B cell (primary cell): ENCODE results near the gene PSME2. TPM values are rescaled to one million over a fixed set of nuclear protein-coding genes. Genes with fewer than 3 reads are reported as not detected.

Experiments
- ATAC-seq: fragments of 200-7000 bp; cut with Tn5 transposase; one replicate; pipeline ENCODE4 v1.10.0; 2021; ENCODE audit warnings: low read depth, mild to moderate bottlenecking, moderate number of reproducible peaks, moderate library complexity
- CTCF ChIA-PET: fragments of 350-600 bp; sonication (Branson Sonifier 250); formaldehyde crosslinking; loops from one replicate; lab custom pipeline; 2021; ENCODE audit warnings: antibody characterized with exemption, inconsistent platforms; lab: Charles Lee
- POLR2A ChIA-PET: fragments of 350-600 bp; sonication (Branson Sonifier 250); formaldehyde crosslinking; loops from one replicate; lab custom pipeline; 2021; ENCODE audit warnings: antibody characterized with exemption; lab: Charles Lee
- DNase-seq: peaks from one replicate; pipeline ENCODE4 v3.0.0; 2013
- H2AFZ ChIP-seq: 2 replicates; pipeline ENCODE4 v1.6.1; 2012; ENCODE audit warnings: mild to moderate bottlenecking, low read depth, low read length; ENCODE audit not compliant: insufficient read depth, poor library complexity, severe bottlenecking
- H3K27ac ChIP-seq, 2 donors: 1 replicate in 1 of 2; 2 replicates in 1 of 2; pipeline ENCODE4 v1.5.1; 2012 to 2013; ENCODE audit warnings: low read length in 2 of 2, mild to moderate bottlenecking in 2 of 2, moderate library complexity in 1 of 2
- H3K27me3 ChIP-seq, 4 experiments: fragments of 200-600 bp in 1 of 4; sonication (generic) in 1 of 4; replicated peaks in 1 of 4; 1 replicate in 2 of 4; 2 replicates in 2 of 4; pipeline versions ENCODE4 v1.6.1 to v1.7.0; 2013 to 2016; ENCODE audit warnings: low read length in 3 of 4, mild to moderate bottlenecking in 2 of 4, mixed read lengths in 1 of 4, moderate library complexity in 1 of 4; ENCODE audit not compliant: insufficient read depth in 4 of 4, control insufficient read depth in 3 of 4; ENCODE audit errors: control extremely low read depth in 1 of 4
- H3K36me3 ChIP-seq, 2 experiments: replicated peaks in 1 of 2; 1 replicate in 1 of 2; 2 replicates in 1 of 2; pipeline versions ENCODE4 v1.6.1 to v1.7.1; 2013; ENCODE audit warnings: low read length in 1 of 2; ENCODE audit not compliant: insufficient read depth in 2 of 2, control insufficient read depth in 1 of 2; ENCODE audit errors: control extremely low read depth in 1 of 2, extremely low read depth in 1 of 2
- H3K4me1 ChIP-seq, 2 donors: fragments of 200-600 bp in 1 of 2; sonication (generic) in 1 of 2; 1 replicate in 1 of 2; 2 replicates in 1 of 2; pipeline versions ENCODE4 v1.5.1 to v1.6.1; 2013 to 2017; ENCODE audit warnings: low read length in 2 of 2; ENCODE audit not compliant: control insufficient read depth in 2 of 2, insufficient read depth in 2 of 2
- H3K4me2 ChIP-seq: replicated peaks from 2 replicates; pipeline ENCODE3; 2012; ENCODE audit warnings: mild to moderate bottlenecking, low read depth, low read length; ENCODE audit not compliant: poor library complexity, severe bottlenecking
- H3K4me3 ChIP-seq, 5 experiments: fragments of 200-600 bp in 1 of 5; sonication (generic) in 1 of 5; 1 replicate in 3 of 5; 2 replicates in 2 of 5; pipeline versions ENCODE4 v1.5.1 to v1.7.0; 2011 to 2016; ENCODE audit warnings: low read length in 4 of 5, mild to moderate bottlenecking in 4 of 5, low read depth in 2 of 5, control low read depth in 1 of 5, moderate library complexity in 1 of 5; ENCODE audit not compliant: insufficient read depth in 1 of 5; ENCODE audit errors: control extremely low read depth in 1 of 5, extremely low read depth in 1 of 5
- H3K79me2 ChIP-seq: fragments of 200-600 bp; sonication (generic); one replicate; pipeline ENCODE4 v1.6.0; 2016; ENCODE audit warnings: low read length; ENCODE audit not compliant: control insufficient read depth, insufficient read depth
- H3K9ac ChIP-seq: fragments of 200-600 bp; sonication (generic); 2 replicates; pipeline ENCODE4 v1.6.1; 2017; ENCODE audit warnings: mild to moderate bottlenecking, low read length, moderate library complexity
- H3K9me3 ChIP-seq, 3 donors: one replicate each; pipeline versions ENCODE4 v1.6.1 to v1.7.1; 2013; ENCODE audit warnings: low read length in 2 of 3; ENCODE audit not compliant: control insufficient read depth in 2 of 3, insufficient read depth in 1 of 3; ENCODE audit errors: control extremely low read depth in 1 of 3
- H4K20me1 ChIP-seq: 2 replicates; pipeline ENCODE4 v1.6.0; 2012; ENCODE audit warnings: mild to moderate bottlenecking, low read length; ENCODE audit not compliant: insufficient read depth, control insufficient read depth, poor library complexity, severe bottlenecking
- H3K27ac Mint-ChIP-seq: one replicate; pipeline ENCODE4 v1.8.0; 2021; ENCODE audit warnings: mixed read lengths
- H3K27me3 Mint-ChIP-seq: one replicate; pipeline ENCODE4 v1.8.0; 2021; ENCODE audit warnings: mixed read lengths
- H3K4me1 Mint-ChIP-seq: one replicate; pipeline ENCODE4 v1.8.0; 2021; ENCODE audit warnings: mixed read lengths
- H3K4me3 Mint-ChIP-seq: one replicate; pipeline ENCODE4 v1.8.0; 2021; ENCODE audit warnings: mixed read lengths
- H3K9me3 Mint-ChIP-seq: one replicate; pipeline ENCODE4 v1.8.0; 2022; ENCODE audit warnings: mixed read lengths; ENCODE audit not compliant: insufficient read depth
- EZH2 ChIP-seq: IDR thresholded peaks from 2 replicates; pipeline ENCODE4 v1.6.1; 2012; ENCODE audit warnings: borderline replicate concordance, low read depth, mild to moderate bottlenecking, moderate library complexity, low read length; ENCODE audit not compliant: insufficient read depth, poor library complexity, severe bottlenecking
- WGBS: methylation state at CpG from one replicate; pipeline ENCODE4 v1.1.5; 2013; ENCODE audit warnings: missing lambda C conversion rate; ENCODE audit not compliant: insufficient coverage; 5-methylcytosine and 5-hydroxymethylcytosine counted together
- intact Hi-C: fragments of 100-400 bp; cut with micrococcal nuclease; formaldehyde crosslinking; loops from one replicate; pipeline ENCODE4 v1.10.0; 2022
- polyA plus RNA-seq: library from polyadenylated mRNA; depleted of rRNA; stranded (reverse); fragments of >200 nt; gene quantifications from 2 replicates; pipeline ENCODE4 v1.2.3, GENCODE V29; 2012
- total RNA-seq, 2 donors: library from RNA; stranded (reverse); fragments of 120-200 nt in 1 of 2; gene quantifications; 1 replicate in 1 of 2; 2 replicates in 1 of 2; pipeline versions ENCODE4 v1.2.3 to v1.2.4, GENCODE V29; 2013 to 2022
- TF ChIP-seq, protein P1 (sequence below): fragments of 200-600 bp; IDR thresholded peaks from one replicate; pipeline ENCODE4 v1.8.0; 2022; ENCODE audit warnings: antibody characterized with exemption, mild to moderate bottlenecking

PSME2 gene
- total and polyA plus RNA-seq, 2 donors (not counting 1 experiment from before 2014, with no cell fraction given) = 126 to 141 TPM

DNA sequence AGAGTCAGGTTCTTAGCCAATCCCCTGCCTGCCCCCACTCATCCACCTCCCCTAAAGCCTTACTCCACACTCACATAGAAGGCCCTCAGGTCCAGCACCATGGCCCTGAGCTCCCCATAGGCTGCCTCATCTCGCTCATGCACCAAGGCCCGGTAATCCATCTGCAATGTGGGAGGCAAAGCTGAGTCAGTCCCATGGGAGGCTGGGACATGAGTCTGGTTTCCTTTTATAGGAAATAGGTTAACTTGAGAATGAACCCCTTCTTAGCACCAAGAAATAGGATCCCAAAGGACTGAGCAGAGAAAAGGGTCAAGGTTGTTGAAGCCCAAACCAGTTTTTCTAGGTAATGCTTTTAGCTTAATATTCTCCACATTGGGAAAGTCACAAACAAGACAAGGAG is 2.9 kb downstream of the PSME2 start:
- Histone ChIP-seq H3K27me3 (no peaks in the 10 kb centered on the region), H3K36me3 (peaks cover 0 to 39% of the 10 kb centered on the region in 2 experiments), H3K9ac (no peak overlapping the region), H3K79me2 (peaks cover 69% of the 10 kb centered on the region), H2AFZ (no peak overlapping the region), H4K20me1 (peaks cover 24% of the 10 kb centered on the region), H3K4me2 (no peak overlapping the region), H3K27ac (no peak overlapping the region), H3K4me1 (peaks cover 28 to 45% of the 10 kb centered on the region in 2 donors), H3K9me3 (no peaks in the 10 kb centered on the region), H3K4me3 (no peak overlapping the region)
- intact Hi-C loops = loop anchor here (5.0 to 10.0 kb wide), 3 partner anchors 131 to 1049 kb away; partner anchors contain the start of genes ACIN1, C14orf119, NFATC4 and RABGGTA
- ChIA-PET CTCF (interaction anchor here (1.4 to 6.2 kb wide), 3 partner anchors 17 to 33 kb away, joined by 6 to 62 read pairs (median 8); partner anchors contain the start of genes DCAF11, IRF9 and NRL), POLR2A (interaction anchor here (0.5 kb wide), 1 partner anchor 72 kb away, joined by 7 read pairs; no protein-coding TSS in a partner anchor)
- no CpG with 5 or more reads among the region's 2 CpGs for WGBS
- Mint-ChIP-seq H3K4me3 (peak overlapping the region; percentile 66), H3K27ac (peak overlapping the region; percentile 37), H3K27me3 (no peaks in the 10 kb centered on the region), H3K9me3 (no peaks in the 10 kb centered on the region), H3K4me1 (peaks cover 64% of the 10 kb centered on the region)
- TF ChIP-seq EZH2 = no peak
- TF ChIP-seq, protein P1, sequence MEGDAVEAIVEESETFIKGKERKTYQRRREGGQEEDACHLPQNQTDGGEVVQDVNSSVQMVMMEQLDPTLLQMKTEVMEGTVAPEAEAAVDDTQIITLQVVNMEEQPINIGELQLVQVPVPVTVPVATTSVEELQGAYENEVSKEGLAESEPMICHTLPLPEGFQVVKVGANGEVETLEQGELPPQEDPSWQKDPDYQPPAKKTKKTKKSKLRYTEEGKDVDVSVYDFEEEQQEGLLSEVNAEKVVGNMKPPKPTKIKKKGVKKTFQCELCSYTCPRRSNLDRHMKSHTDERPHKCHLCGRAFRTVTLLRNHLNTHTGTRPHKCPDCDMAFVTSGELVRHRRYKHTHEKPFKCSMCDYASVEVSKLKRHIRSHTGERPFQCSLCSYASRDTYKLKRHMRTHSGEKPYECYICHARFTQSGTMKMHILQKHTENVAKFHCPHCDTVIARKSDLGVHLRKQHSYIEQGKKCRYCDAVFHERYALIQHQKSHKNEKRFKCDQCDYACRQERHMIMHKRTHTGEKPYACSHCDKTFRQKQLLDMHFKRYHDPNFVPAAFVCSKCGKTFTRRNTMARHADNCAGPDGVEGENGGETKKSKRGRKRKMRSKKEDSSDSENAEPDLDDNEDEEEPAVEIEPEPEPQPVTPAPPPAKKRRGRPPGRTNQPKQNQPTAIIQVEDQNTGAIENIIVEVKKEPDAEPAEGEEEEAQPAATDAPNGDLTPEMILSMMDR = no peak
- no peak for DNase-seq
- no peak for ATAC-seq
